ENCODE data around the gene MAD2L1BP.

DNA sequence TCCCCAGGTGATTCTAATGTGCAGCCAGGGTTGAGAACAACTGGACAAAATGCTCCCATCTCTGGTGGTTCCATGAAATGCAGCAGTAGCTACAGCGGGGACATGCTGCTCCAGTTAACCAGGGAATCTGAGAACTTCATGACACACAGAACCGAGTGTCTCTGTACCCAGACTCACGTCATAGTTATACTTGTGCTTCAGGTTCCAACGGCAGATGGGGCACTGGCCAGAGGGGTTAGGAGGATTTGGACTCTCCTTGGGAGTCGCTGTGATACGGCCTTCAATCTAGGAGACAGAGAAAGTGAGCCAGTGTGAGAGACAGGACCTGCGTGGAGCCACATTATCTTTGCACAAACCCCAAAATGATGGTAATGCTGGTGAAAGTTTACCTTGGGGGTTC lies 42.7 kb downstream of the MAD2L1BP start:
- TF ChIP-seq, protein P1, sequence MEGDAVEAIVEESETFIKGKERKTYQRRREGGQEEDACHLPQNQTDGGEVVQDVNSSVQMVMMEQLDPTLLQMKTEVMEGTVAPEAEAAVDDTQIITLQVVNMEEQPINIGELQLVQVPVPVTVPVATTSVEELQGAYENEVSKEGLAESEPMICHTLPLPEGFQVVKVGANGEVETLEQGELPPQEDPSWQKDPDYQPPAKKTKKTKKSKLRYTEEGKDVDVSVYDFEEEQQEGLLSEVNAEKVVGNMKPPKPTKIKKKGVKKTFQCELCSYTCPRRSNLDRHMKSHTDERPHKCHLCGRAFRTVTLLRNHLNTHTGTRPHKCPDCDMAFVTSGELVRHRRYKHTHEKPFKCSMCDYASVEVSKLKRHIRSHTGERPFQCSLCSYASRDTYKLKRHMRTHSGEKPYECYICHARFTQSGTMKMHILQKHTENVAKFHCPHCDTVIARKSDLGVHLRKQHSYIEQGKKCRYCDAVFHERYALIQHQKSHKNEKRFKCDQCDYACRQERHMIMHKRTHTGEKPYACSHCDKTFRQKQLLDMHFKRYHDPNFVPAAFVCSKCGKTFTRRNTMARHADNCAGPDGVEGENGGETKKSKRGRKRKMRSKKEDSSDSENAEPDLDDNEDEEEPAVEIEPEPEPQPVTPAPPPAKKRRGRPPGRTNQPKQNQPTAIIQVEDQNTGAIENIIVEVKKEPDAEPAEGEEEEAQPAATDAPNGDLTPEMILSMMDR (IDR thresholded peaks at IDR 0.05) = no peak
- no peak for TF ChIP-seq ZFX (IDR thresholded peaks at IDR 0.05; ENCODE audit: borderline replicate concordance)

Measured in 22Rv1 (cell line).